GM21528 (cell line): Measurements from ENCODE around the gene LTB4R2.
A peak's percentile ranks its signal among the peaks of the same experiment; 100 is the strongest.

Experiments used
- ATAC-seq: cut with Tn5 transposase; IDR thresholded peaks from one replicate; pipeline ENCODE4 v1.9.1; 2021; ENCODE audit warnings: mild to moderate bottlenecking, moderate library complexity; ENCODE audit not compliant: unreplicated experiment, low FRiP score

LTB4R2 gene

GRCh38 chr14:24274101-24274543, 35.8 kb upstream of the LTB4R2 start:
- peak; percentile 40 for ATAC-seq

GRCh38 chr14:24277071-24277470, 32.9 kb upstream of the LTB4R2 start:
- ATAC-seq: no peak

GRCh38 chr14:24277606-24278321, 32.2 kb upstream of the LTB4R2 start:
- no peak for ATAC-seq

- no peak for ATAC-seq
Observed at GRCh38 chr14:24278424-24278823, 31.5 kb upstream of the LTB4R2 start.

- peak; percentile 49 for ATAC-seq
Observed at GRCh38 chr14:24279301-24280186, 30.4 kb upstream of the LTB4R2 start.

- no peak for ATAC-seq
Observed at GRCh38 chr14:24280797-24281460, 29.0 kb upstream of the LTB4R2 start.

GRCh38 chr14:24281636-24282035, 28.3 kb upstream of the LTB4R2 start:
- no peak for ATAC-seq

GRCh38 chr14:24282736-24283135, 27.2 kb upstream of the LTB4R2 start:
- no peak for ATAC-seq

- ATAC-seq: no peak
Observed at GRCh38 chr14:24283796-24284460, 26.0 kb upstream of the LTB4R2 start.

GRCh38 chr14:24284501-24285035, 25.4 kb upstream of the LTB4R2 start:
- no peak for ATAC-seq

- no peak for ATAC-seq
Observed at GRCh38 chr14:24285351-24285750, 24.6 kb upstream of the LTB4R2 start.

GRCh38 chr14:24286996-24287395, 22.9 kb upstream of the LTB4R2 start:
- ATAC-seq: no peak

GRCh38 chr14:24289649-24290280, 20.2 kb upstream of the LTB4R2 start:
- ATAC-seq: no peak

GRCh38 chr14:24290746-24291145, 19.2 kb upstream of the LTB4R2 start:
- no peak for ATAC-seq

GRCh38 chr14:24291446-24292117, 18.4 kb upstream of the LTB4R2 start:
- no peak for ATAC-seq

- no peak for ATAC-seq
Observed at GRCh38 chr14:24292118-24292807, 17.7 kb upstream of the LTB4R2 start.

GRCh38 chr14:24293525-24293924, 16.4 kb upstream of the LTB4R2 start:
- no peak for ATAC-seq

GRCh38 chr14:24296341-24297157, 13.4 kb upstream of the LTB4R2 start:
- ATAC-seq: peak; percentile 46
